IMR-90 (cell line): ENCODE measurements around the gene MAPRE3. TPM values are rescaled to one million over a fixed set of nuclear protein-coding genes. Genes with fewer than 3 reads are reported as not detected.

Source experiments
- ATAC-seq: fragments of 200-7000 bp; cut with Tn5 transposase; 2 replicates; pipeline ENCODE4 v1.9.1; 2020; ENCODE audit warnings: low read depth, mild to moderate bottlenecking, moderate library complexity
- BruUV-seq: library from RNA; stranded (reverse); fragments of 400-500 nt; replicated peaks from 2 replicates; lab custom pipeline; 2021; lab: Mats Ljungman, UMichigan
- CTCF ChIA-PET: fragments of 300-600 bp; formaldehyde crosslinking; extraction: SDS; loops from one replicate; lab custom pipeline; 2021; ENCODE audit warnings: antibody characterized with exemption; lab: Yijun Ruan, JAX
- POLR2A ChIA-PET: fragments of 300-600 bp; sonication (Branson Sonifier 250); formaldehyde crosslinking; loops from one replicate; lab custom pipeline; 2022; ENCODE audit warnings: antibody characterized with exemption; ENCODE audit not compliant: unreplicated experiment; lab: Charles Lee
- DNase-seq: peaks from one replicate; pipeline ENCODE4 v3.0.0; 2013
- H2AFZ ChIP-seq: replicated peaks from 2 replicates; pipeline ENCODE3; 2013; ENCODE audit warnings: low read length, mild to moderate bottlenecking; ENCODE audit not compliant: poor library complexity
- H2AK5ac ChIP-seq: 2 replicates; pipeline ENCODE4 v1.6.1; 2013; ENCODE audit warnings: low read depth, low read length, inconsistent platforms
- H2AK9ac ChIP-seq: replicated peaks from 2 replicates; pipeline ENCODE3; 2013; ENCODE audit warnings: mild to moderate bottlenecking, low read depth, low read length, moderate library complexity; ENCODE audit not compliant: poor library complexity
- H2BK120ac ChIP-seq: 2 replicates; pipeline ENCODE4 v1.6.1; 2013; ENCODE audit warnings: low read depth, low read length, inconsistent platforms
- H2BK15ac ChIP-seq: 3 replicates; pipeline ENCODE4 v1.6.1; 2013; ENCODE audit warnings: low read depth, low read length, inconsistent platforms
- H2BK20ac ChIP-seq: 2 replicates; pipeline ENCODE4 v1.6.1; 2013; ENCODE audit warnings: low read depth, mild to moderate bottlenecking, inconsistent platforms, low read length, moderate library complexity
- H2BK5ac ChIP-seq: 2 replicates; pipeline ENCODE4 v1.6.1; 2013; ENCODE audit warnings: mild to moderate bottlenecking, low read depth, low read length, inconsistent platforms; ENCODE audit not compliant: poor library complexity, severe bottlenecking
- H3K14ac ChIP-seq: replicated peaks from 2 replicates; pipeline ENCODE4 v1.6.1; 2013; ENCODE audit warnings: low read depth, low read length, inconsistent platforms
- H3K18ac ChIP-seq: 2 replicates; pipeline ENCODE4 v1.6.1; 2013; ENCODE audit warnings: low read depth, low read length, control low read depth
- H3K23ac ChIP-seq: 2 replicates; pipeline ENCODE4 v1.6.1; 2013; ENCODE audit warnings: low read depth, low read length, inconsistent platforms
- H3K27ac ChIP-seq: 2 replicates; pipeline ENCODE4 v1.5.1; 2013; ENCODE audit warnings: mild to moderate bottlenecking, control low read depth, low read length; ENCODE audit not compliant: insufficient read depth
- H3K27me3 ChIP-seq: 2 replicates; pipeline ENCODE4 v1.6.1; 2013; ENCODE audit warnings: low read length; ENCODE audit not compliant: control insufficient read depth, insufficient read depth
- H3K36me3 ChIP-seq: 2 replicates; pipeline ENCODE4 v1.6.1; 2013; ENCODE audit warnings: low read length, mixed read lengths; ENCODE audit not compliant: control insufficient read depth, insufficient read depth
- H3K4ac ChIP-seq: 2 replicates; pipeline ENCODE4 v1.6.1; 2013; ENCODE audit warnings: low read depth, low read length, inconsistent platforms
- H3K4me1 ChIP-seq: 2 replicates; pipeline ENCODE4 v1.6.1; 2013; ENCODE audit warnings: low read length, mixed read lengths; ENCODE audit not compliant: control insufficient read depth, insufficient read depth
- H3K4me2 ChIP-seq: 2 replicates; pipeline ENCODE4 v1.6.1; 2013; ENCODE audit warnings: low read depth, mild to moderate bottlenecking, control low read depth, low read length, moderate library complexity
- H3K4me3 ChIP-seq: 2 replicates; pipeline ENCODE4 v1.5.1; 2013; ENCODE audit warnings: low read depth, mild to moderate bottlenecking, control low read depth, low read length, moderate library complexity; ENCODE audit not compliant: insufficient read depth
- H3K56ac ChIP-seq: 2 replicates; pipeline ENCODE4 v1.6.1; 2013; ENCODE audit warnings: low read length, inconsistent platforms; ENCODE audit not compliant: insufficient read depth; ENCODE audit errors: extremely low read depth
- H3K79me1 ChIP-seq, 2 experiments: 2 replicates each; pipeline ENCODE4 v1.6.1; 2013; ENCODE audit warnings: low read length in 2 of 2, inconsistent platforms in 1 of 2, low read depth in 1 of 2
- H3K9ac ChIP-seq: 2 replicates; pipeline ENCODE4 v1.6.1; 2013; ENCODE audit warnings: low read depth, low read length, control low read depth
- H3K9me1 ChIP-seq: 2 replicates; pipeline ENCODE4 v1.6.1; 2013; ENCODE audit warnings: low read length, inconsistent platforms; ENCODE audit not compliant: insufficient read depth
- H3K9me3 ChIP-seq: 2 replicates; pipeline ENCODE4 v1.6.1; 2013; ENCODE audit warnings: low read length; ENCODE audit not compliant: control insufficient read depth, insufficient read depth
- H4K20me1 ChIP-seq: 2 replicates; pipeline ENCODE4 v1.6.1; 2013; ENCODE audit warnings: low read length, inconsistent platforms; ENCODE audit not compliant: insufficient read depth
- H4K5ac ChIP-seq: 2 replicates; pipeline ENCODE4 v1.6.1; 2013; ENCODE audit warnings: mild to moderate bottlenecking, low read depth, low read length, control low read depth
- H4K8ac ChIP-seq, 2 experiments: 2 replicates each; pipeline ENCODE4 v1.6.1; 2013; ENCODE audit warnings: low read depth in 2 of 2, low read length in 2 of 2, control low read depth in 1 of 2, inconsistent platforms in 1 of 2
- H4K91ac ChIP-seq: 2 replicates; pipeline ENCODE4 v1.6.1; 2013; ENCODE audit warnings: low read depth, low read length, inconsistent platforms; ENCODE audit not compliant: insufficient read depth
- BHLHE40 ChIP-seq: fragments of 150-350 bp; IDR thresholded peaks from 2 replicates; pipeline ENCODE4 v1.6.1; 2016; ENCODE audit warnings: mild to moderate bottlenecking, low read depth, low read length
- CEBPB ChIP-seq: IDR thresholded peaks from 2 replicates; pipeline ENCODE4 v1.6.1; 2012; ENCODE audit warnings: low read depth, low read length, improper control_type of control experiment
- CHD1 ChIP-seq: IDR thresholded peaks from 2 replicates; pipeline ENCODE4 v1.6.1; 2012; ENCODE audit warnings: low read depth, low read length, improper control_type of control experiment
- CTCF ChIP-seq: conservative IDR thresholded peaks from 2 replicates; pipeline ENCODE4 v1.5.1; 2012; ENCODE audit warnings: mild to moderate bottlenecking, low read depth, low read length, improper control_type of control experiment
- ELK1 ChIP-seq: fragments of 150-350 bp; IDR thresholded peaks from 2 replicates; pipeline ENCODE4 v1.6.1; 2016; ENCODE audit warnings: low read depth, mild to moderate bottlenecking, low read length, moderate library complexity, borderline replicate concordance
- MAFK ChIP-seq: IDR thresholded peaks from 2 replicates; pipeline ENCODE4 v1.6.1; 2012; ENCODE audit warnings: low read depth, low read length, improper control_type of control experiment
- MAZ ChIP-seq: IDR thresholded peaks from 2 replicates; pipeline ENCODE4 v1.6.1; 2012; ENCODE audit warnings: low read depth, mild to moderate bottlenecking, low read length, improper control_type of control experiment, moderate library complexity, borderline replicate concordance
- MXI1 ChIP-seq: IDR thresholded peaks from 2 replicates; pipeline ENCODE4 v1.6.1; 2012; ENCODE audit warnings: low read depth, mild to moderate bottlenecking, low read length, moderate library complexity, borderline replicate concordance
- NFE2L2 ChIP-seq: fragments of 150-350 bp; IDR thresholded peaks from 2 replicates; pipeline ENCODE4 v1.6.1; 2016; ENCODE audit warnings: low read depth, mild to moderate bottlenecking, low read length
- POLR2A ChIP-seq: IDR thresholded peaks from 2 replicates; pipeline ENCODE4 v1.6.1; 2012; ENCODE audit warnings: mild to moderate bottlenecking, low read depth, low read length
- RAD21 ChIP-seq: IDR thresholded peaks from 2 replicates; pipeline ENCODE4 v1.6.1; 2012; ENCODE audit warnings: low read length, improper control_type of control experiment
- RCOR1 ChIP-seq: IDR thresholded peaks from 2 replicates; pipeline ENCODE4 v1.6.1; 2012; ENCODE audit warnings: mild to moderate bottlenecking, low read length, improper control_type of control experiment; ENCODE audit not compliant: insufficient replicate concordance
- RFX5 ChIP-seq: IDR thresholded peaks from 2 replicates; pipeline ENCODE4 v1.8.0; 2012; ENCODE audit warnings: low read depth, mild to moderate bottlenecking, low read length, moderate library complexity
- SMC3 ChIP-seq: fragments of 150-350 bp; IDR thresholded peaks from 2 replicates; pipeline ENCODE4 v1.6.1; 2016; ENCODE audit warnings: low read depth, mild to moderate bottlenecking, antibody characterized with exemption, low read length, moderate library complexity
- WGBS, 2 experiments: methylation state at CpG; one replicate each; pipeline versions ENCODE4 v1.1.5 to v1.1.7; 2013; ENCODE audit warnings: missing lambda C conversion rate in 2 of 2; ENCODE audit not compliant: insufficient read length in 1 of 2; ENCODE audit errors: extremely low coverage in 2 of 2; 5-methylcytosine and 5-hydroxymethylcytosine counted together
- dilution Hi-C: fragments of 300-500 bp; cut with HindIII; formaldehyde crosslinking; loops from one replicate; pipeline ENCODE4 v1.14.3; 2018; ENCODE audit warnings: low sequenced_read_pairs; ENCODE audit not compliant: unreplicated experiment
- in situ Hi-C: fragments of 300-500 bp; cut with MboI; formaldehyde crosslinking; loops from 3 replicates; pipeline ENCODE4 v1.14.3; 2019; ENCODE audit warnings: low sequenced_read_pairs, inconsistent platforms, mixed read lengths
- intact Hi-C: fragments of 100-400 bp; cut with micrococcal nuclease; formaldehyde crosslinking; loops from 2 replicates; pipeline ENCODE4 v1.10.0; 2022
- polyA plus RNA-seq, 3 experiments: library from polyadenylated mRNA; depleted of rRNA; stranded (reverse); fragments of >200 nt; gene quantifications; 2 replicates each; pipeline ENCODE4 v1.2.3, GENCODE V29; 2012; ENCODE audit warnings: low replicate concordance in 1 of 3
- total RNA-seq: library from RNA; depleted of rRNA; stranded (reverse); fragments of >200 nt; gene quantifications from 2 replicates; pipeline ENCODE4 v1.2.3, GENCODE V29; 2012
- TF ChIP-seq, protein P1 (sequence below): fragments of 150-350 bp; IDR thresholded peaks from 2 replicates; pipeline ENCODE4 v1.6.1; 2017; ENCODE audit warnings: mild to moderate bottlenecking, antibody characterized with exemption, low read length, low read depth

MAPRE3 gene
- total and polyA plus RNA-seq, 2 of the 4 experiments (the other 2 are of a cell fraction), result 1.8 to 20.3 TPM

GRCh38 chr2:26942543-26943295 lies 27.7 kb upstream of the MAPRE3 start:
- H4K20me1 ChIP-seq, result no peaks in the 10 kb centered on the region
- DNase-seq (peak; percentile 48), ATAC-seq (peak; percentile 63)
- no peak overlapping the region for H4K91ac ChIP-seq
- dilution Hi-C loops, result no loop called here
- H3K27me3 ChIP-seq, result peaks cover 46% of the 10 kb centered on the region
- H3K14ac ChIP-seq, result no peak overlapping the region
- no peak overlapping the region for H3K23ac ChIP-seq
- no TSS peak for BruUV-seq
- in situ Hi-C loops, result no loop called here
- H2AK9ac ChIP-seq, result no peak overlapping the region
- H3K4me2 ChIP-seq, result no peak overlapping the region
- no peak overlapping the region for H3K4me3 ChIP-seq
- ChIA-PET POLR2A (no interaction called here), CTCF (interaction anchor here (0.6 to 4.4 kb wide), 3 partner anchors 10 to 96 kb away, joined by 3 to 47 read pairs (median 4); no protein-coding TSS in a partner anchor)
- H2BK20ac ChIP-seq, result no peak overlapping the region
- no peak overlapping the region for H3K27ac ChIP-seq
- H4K8ac ChIP-seq, result no peak overlapping the region
- no peak overlapping the region for H4K5ac ChIP-seq
- intact Hi-C loops, result loop anchor here (1.0 to 10.0 kb wide), 2 partner anchors 96 to 338 kb away; no protein-coding TSS in a partner anchor
- no peak overlapping the region for H3K18ac ChIP-seq
- H3K4ac ChIP-seq, result no peak overlapping the region
- no peaks in the 10 kb centered on the region for H3K36me3 ChIP-seq
- no peaks in the 10 kb centered on the region; the same call in 1 of the 2 replicates for H3K9me1 ChIP-seq
- no peak overlapping the region for H2BK15ac ChIP-seq
- peak overlapping the region; percentile 51 for H2AFZ ChIP-seq
- H3K56ac ChIP-seq, result no peak overlapping the region
- H3K9ac ChIP-seq, result no peak overlapping the region
- no peaks in the 10 kb centered on the region for H3K79me1 ChIP-seq
- peaks cover 2% of the 10 kb centered on the region; the same call in 1 of the 2 replicates for H3K4me1 ChIP-seq
- H2AK5ac ChIP-seq, result no peak overlapping the region
- H2BK5ac ChIP-seq, result no peak overlapping the region
- H2BK120ac ChIP-seq, result no peak overlapping the region
- H3K9me3 ChIP-seq, result no peaks in the 10 kb centered on the region
- 20% methylated on average over 10 of the region's 28 CpGs; no CpG with 5 or more reads in 1 of the 2 experiments for WGBS, 2 experiments
- TF ChIP-seq ELK1, result no peak
- peak; percentile 70 for TF ChIP-seq SMC3
- no peak for TF ChIP-seq CEBPB
- TF ChIP-seq NFE2L2, result no peak
- TF ChIP-seq RFX5, result no peak
- TF ChIP-seq CHD1, result no peak
- TF ChIP-seq RCOR1, result no peak
- TF ChIP-seq, protein P1, sequence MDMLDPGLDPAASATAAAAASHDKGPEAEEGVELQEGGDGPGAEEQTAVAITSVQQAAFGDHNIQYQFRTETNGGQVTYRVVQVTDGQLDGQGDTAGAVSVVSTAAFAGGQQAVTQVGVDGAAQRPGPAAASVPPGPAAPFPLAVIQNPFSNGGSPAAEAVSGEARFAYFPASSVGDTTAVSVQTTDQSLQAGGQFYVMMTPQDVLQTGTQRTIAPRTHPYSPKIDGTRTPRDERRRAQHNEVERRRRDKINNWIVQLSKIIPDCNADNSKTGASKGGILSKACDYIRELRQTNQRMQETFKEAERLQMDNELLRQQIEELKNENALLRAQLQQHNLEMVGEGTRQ, result no peak
- TF ChIP-seq MXI1, result no peak
- TF ChIP-seq CTCF, result peak; percentile 75
- TF ChIP-seq RAD21, result peak; percentile 72
- no peak for TF ChIP-seq BHLHE40
- TF ChIP-seq POLR2A, result no peak
- TF ChIP-seq MAFK, result no peak
- no peak for TF ChIP-seq MAZ
